ENCODE data around the gene KCNG1.

Gene KCNG1

DNA sequence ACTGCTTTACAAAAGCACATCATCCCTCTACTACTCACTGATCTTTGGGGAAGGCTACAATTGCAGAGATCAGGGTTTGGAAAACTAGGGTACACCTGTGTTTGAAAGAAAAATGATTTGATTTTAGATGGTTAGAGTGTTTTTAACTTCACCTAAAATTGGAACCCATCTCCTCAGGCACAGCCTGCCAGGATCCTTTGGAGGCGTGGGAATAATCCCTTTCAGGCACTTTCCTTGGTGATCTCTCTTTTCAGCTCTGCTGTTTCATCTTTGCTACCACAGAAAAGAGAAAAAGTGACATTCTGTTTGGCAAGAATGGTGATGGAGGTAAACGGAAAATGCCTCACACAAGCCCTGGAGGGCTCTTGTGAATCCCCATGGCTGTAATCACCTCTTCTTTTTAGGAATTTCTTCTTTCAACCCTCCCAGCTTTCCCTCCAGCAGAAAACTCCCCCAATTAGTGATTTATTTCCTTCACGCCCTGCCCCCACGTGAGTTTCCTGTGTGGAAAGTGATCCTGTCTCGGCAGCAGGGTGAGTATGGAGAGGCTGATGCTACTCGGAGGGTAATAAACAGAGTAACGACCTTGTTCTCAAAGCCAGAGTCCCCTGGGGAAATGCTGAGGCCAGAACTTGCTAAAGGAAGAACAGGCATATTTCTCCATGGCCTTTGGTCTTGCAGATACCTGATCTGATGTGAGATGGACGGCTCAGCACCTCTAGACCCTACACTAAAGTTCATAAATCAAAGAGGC lies 9.2 kb downstream of the KCNG1 start:
- no peak for DNase-seq

DNA sequence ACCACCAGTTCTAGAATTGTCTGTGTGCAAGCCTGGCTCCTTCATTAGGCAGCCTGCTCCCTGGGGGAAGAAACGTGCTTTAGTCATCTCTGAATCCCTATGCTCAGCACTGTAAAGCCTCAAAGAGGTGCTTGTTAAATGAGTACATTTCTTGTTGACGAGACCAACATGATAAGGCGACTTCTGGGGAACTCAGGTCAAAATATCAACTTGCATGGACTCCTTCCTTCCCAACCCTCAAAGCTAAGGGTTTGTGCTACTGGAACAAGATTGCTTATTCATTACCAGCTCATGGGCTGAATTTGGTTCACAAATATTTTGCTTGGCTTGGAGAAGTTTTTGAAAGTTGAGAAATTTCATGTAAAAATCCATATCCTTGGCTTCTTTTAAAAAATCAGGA lies 10.6 kb downstream of the KCNG1 start:
- no peak for DNase-seq

DNA sequence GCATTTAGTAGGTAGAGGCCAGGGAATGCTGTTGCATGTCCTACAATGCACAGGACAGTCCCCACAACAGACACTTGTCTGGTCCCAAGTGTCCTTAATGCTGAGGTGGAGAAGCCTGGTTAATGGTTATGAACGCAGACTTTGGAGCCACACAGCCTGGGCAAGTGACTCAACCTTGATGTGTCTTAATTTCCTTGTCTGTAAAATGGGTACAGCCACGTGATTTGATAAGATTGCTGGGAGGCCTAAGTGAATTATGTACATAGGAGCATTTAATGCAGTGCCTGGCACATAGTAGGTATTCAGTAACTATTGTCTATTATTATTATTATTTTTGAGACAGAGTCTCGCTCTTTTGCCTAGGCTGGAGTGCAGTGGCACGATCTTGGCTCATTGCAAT lies 11.4 kb downstream of the KCNG1 start:
- DNase-seq, result no peak

DNA sequence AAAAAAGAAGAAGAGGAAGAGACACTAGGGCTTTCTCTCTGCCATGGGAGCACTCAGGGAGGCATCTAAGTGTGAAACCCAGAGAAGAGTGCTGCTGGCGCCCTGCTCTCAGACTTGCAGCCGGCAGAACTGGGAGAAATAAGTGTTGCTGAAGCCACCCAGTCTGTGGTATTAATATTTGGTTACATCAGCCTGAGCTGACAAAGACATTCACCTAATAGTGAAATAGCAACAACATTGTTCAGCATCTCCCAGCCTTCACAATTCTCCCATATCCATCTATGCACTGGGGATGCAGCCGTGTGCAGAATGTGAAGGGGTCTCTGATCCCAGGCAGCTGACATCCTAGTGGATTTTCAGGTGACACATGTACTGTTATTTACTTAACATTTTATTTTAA lies 12.0 kb downstream of the KCNG1 start:
- no peak for DNase-seq

DNA sequence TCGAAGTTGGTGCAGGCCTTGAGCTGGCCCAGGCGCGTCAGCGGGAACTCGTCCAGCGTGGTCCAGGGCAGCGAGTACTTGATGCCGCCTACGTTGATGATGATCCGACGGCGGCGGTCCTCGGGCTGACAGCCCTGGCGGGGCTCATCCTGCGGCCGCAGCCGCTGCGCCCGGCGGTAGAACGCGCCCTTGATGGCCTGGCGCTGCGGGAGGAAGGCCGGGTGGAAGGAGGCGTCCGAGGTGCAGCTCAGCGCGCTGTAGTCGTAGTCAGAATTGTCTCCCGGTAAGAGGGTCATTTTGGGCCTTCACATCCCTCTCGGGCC lies 12.9 kb downstream of the KCNG1 start:
- DNase-seq, result no peak

DNA sequence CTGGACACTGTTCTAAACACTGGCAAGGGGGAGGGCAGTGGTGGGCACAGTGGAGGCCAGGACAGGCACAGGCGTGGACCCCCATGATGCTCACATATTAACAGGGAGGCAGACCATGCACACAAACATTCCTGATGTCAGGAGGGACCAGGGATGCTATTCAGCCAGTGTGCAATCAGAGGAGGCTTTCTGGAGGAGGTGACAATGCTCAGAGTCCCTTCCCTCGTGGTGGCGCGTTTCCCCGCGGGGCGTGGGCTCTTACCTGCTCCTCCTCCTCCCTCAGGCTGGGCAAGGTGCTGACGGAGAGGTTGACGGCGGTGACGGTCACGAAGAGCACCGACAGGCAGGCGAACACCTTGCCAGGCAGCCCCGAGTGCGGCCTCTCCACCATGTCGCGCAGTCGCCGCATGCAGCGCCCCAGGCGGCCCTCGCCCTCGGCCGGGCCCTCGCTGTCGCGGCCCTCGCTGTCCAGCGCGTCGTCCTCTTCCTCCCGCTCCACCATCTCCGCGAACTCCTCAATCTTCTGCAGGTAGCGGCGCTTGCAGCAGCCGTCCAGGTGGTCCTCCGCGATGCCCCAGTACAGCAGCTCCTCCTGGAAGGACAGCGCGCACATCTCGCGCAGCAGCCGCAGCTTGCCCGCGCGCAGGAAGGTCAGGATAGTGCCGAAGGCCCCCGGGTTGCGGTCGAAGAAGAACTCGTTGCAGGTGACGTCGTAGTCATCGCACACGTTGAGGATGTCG lies 13.4 kb downstream of the KCNG1 start:
- no peak for DNase-seq

DNA sequence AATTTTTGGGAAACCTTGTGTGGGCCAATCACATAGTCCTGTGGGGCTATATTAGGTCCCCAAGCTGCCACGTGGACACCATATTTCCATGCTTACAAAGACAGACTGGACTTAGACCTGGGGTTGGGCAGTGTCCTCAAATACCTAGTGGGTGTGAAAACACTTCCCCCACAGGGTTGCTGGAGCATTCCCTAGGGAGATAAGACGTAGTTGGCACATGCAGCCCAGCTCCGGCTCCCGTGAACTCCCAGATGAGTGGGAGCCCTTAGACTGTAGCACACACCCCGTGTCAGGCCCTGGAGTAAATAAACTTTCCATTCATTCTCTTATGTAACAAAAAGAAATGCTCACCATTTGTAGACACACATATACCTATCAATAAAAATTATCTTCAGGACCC lies 14.2 kb downstream of the KCNG1 start:
- no peak for DNase-seq

DNA sequence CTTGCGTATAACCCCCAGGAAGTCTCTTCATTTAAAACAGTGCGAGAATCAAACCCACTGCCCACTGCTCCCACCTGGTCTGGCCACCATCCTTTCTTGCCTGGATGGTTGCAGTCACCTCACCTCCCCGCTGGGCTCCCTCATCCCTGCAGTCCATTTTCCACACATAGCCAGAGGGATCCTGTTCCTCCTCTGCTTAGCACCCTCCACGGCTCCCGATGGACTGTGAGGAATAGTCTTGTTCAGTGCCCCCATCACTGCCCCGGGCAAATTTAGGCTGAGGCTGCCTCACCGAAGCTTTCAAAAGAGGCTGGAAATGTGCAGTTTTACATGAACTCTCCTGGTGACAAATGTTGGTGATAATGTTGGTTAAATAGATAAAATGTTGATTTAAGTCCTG lies 17.7 kb downstream of the KCNG1 start:
- no peak for DNase-seq

DNA sequence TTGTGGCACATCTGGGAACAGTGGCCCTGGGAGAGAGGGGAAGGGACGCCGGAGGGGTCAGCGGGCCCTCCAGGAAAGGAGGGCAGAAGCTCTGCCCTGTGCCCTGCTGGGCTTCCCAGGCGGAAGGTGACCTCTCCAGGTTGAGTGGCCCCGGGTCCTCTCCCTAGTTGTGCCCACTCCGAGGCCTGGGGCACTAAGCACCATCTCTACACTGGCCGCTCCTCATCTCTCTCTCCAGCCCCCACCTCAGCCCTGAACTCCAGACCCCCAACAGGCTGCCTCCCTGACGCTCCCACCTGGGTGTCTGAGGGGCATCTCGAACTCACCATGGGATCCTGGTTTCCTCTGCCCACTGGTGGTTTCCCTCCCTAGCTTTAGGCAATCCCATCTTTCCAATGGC lies 18.1 kb downstream of the KCNG1 start:
- DNase-seq, result no peak

DNA sequence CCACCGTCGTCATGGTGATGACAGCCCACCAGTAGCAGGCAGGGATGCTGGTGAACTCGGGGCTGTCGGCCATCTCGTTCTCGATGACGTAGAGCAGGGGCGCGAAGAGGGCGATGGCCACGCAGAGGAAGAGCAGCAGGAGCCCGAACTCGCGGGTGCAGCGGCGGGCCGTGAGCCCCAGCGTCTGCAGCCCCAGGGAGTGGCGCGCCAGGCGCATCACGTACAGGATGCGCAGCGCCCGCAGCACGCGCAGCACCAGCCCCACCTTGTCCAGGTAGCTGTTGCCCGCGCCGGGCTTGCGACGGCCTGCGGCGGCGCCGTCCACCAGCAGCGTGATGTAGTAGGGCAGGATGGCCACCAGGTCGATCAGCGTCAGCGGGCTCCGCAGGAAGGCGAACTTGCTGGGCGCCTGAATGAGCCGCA lies 18.6 kb downstream of the KCNG1 start:
- no peak for DNase-seq

DNA sequence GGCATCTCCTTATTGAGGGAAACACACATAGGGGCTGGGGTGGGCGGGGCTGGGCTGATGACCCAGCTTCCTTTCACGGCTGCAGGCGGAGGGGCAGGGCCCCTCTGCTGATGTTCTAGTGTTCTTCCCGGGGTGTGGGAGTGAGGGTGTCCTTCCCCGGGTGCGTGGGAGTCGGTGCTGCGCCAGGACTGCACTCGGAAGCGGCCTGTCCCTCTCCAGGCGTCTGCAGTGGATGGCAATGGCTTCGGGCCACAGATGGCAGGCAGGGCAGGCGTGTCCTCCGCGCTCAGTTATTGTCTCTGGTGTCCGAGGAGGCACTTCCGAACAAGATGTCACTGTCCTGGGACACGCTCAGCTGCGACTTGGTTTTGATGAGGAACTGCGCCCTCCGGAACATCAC lies 19.2 kb downstream of the KCNG1 start:
- no peak for DNase-seq

DNA sequence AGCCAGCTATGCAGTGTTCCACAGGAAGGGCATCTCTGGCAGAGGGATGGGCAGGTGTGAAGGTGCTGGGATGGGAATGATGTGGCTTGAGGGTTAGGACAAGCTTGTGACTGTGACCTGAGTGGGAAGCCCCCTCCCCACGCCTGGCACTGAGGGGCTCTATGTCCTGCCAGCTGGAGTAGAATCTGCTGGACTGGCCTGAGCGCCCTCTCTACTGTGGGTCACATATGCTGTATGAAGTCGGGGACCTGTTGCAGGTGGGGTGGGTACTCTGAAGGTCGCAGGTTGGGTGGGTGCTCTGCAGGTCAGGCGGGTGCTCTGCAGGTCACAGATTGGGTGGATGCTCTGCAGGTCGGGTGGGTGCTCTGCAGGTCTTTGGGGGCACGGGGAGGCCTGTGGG lies 20.3 kb downstream of the KCNG1 start:
- DNase-seq, result no peak

DNA sequence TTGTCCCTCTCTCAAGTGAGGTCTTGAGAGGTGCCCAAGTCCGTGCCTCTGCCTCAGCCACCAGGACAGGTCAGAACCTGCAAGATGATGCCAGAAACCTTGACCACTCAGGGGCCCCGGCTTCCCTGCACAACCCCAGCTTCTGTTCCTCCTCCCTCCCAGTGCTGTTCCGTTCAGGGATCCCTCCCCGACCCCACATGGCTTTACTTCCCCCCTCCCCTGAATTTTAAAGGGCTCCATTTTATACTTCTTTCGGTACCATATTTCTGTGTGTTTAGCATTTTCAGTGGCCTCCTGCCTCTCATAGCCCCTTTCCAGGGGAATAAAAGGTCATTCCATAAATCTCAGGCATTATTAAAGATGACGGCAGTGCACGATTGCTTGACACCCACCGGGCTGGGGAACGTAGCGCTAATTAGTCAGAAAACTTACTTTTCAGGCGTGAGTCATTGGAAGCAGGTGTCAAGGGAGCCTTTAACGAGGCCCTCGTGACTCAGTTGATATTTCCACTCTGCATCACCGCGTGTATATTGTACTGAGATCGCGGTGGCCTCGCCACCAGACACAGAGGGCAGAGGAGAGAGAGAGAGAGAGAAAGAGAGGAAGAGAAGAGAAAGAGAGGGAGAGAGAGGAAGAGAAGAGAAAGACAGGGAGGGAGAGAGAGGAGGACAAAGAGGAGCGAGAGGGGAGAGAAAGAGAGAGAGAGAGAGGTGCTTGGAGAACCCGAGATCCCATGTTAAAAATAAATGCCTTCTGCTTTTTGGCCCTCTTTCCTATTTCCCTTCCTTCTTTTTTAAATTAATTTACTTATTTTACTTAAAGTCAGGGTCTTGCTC lies 21.3 kb downstream of the KCNG1 start:
- DNase-seq, result no peak

DNA sequence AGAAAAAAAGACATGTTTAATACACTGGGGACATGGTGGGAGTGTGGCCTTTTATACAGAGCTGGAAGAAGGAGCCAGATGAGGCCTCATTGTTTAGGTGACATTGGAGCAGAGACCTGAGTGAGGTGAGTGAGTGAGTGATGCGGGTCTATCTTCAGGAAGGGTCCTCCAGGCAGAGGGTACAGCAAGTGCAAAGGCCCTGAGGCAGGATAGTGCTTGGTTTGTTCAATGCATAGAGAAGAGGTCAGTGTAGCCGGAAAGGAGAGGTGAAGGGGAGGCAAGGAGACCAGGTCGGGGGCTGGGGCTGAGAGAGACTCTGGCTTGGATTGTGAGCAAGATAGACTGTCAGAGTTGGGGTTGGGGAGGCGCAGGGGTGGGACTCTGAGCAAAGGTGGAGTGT lies 23.6 kb downstream of the KCNG1 start:
- no peak for DNase-seq

DNA sequence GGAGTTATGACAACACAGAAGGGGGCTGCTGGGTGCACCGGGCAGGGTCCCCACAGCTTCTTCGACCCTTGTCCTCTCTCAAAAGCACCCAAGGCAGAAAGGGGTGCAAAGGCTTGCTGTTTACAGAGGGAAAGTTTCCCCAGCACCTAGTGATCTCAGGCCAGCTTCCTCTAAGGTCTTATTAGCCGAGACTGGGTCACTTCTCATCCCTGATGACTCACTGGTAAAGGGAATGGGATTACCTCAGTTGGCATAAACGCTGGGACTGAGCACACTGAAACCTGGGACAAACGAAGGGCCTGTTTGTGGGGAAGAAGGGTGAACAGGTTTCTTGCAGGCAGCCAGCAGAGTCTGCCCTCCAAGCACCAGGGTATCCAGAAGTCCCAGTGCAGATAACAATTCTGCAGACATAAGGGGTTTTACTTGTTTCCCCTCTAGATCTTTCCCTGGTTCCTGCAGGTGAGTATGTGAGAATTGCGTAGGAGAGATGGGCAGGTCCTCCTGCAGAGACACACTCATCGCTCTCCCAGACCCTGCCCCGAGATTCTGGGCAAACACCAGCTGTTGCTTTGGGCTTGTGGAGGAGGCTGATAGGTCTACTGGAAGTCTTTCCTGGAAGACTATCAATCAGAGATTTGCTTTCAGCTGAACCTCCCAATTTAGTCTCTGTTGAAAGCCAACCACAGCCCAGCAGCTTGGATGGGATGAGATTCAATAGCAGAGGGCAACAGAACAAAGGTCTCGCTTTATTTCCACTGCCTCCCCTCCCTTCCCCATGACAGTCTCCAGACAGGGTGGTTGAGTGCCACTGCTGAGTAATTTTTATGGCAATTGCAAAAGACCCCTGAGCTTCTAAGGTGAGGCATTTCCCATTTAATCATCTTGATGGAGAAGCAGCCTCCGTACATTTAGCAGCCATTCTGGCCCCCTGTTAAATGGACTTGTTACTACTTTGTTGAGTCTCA lies 25.7 kb downstream of the KCNG1 start:
- DNase-seq, result no peak

DNA sequence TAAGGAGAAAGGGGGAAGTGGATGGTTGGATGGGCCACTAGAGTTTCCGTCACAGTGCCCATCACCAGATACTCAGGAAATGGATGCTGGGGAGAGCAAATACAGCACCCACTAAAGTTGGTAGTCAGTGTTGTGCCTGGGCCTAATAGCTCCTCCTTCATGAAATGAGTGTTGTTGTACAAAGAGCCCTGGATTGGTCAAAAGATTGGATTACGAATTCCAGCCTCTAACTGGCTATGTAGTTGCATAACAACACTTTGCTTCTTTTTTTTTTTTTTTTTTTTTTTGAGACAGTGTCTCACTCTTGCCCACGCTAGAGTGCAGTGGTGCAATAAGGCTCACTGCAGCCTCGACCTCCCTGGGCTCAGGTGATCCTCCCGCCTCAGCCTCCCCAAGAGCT lies 27.4 kb downstream of the KCNG1 start:
- DNase-seq, result no peak

DNA sequence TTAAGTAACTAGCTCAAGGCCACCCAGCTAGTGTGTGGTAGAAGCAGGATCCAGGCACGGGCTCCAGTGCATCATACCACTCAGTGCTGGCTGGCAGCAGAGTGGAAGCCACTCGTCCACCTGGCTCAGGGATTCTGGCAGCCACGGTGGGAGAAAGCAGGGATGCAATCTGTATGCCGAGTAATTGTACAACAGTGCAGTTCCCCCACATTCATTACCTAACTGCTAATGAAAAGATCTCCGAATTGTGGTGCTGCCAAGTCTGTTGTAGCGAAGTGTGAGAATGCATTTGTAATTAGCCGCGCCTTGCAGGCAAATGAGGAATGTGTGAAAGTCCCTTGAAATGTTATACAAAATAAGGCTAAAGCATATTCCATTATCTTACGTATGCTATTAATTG lies 29.0 kb downstream of the KCNG1 start:
- DNase-seq, result peak in 6 of 56 donors; percentile 12 to 55 (median 23)

DNA sequence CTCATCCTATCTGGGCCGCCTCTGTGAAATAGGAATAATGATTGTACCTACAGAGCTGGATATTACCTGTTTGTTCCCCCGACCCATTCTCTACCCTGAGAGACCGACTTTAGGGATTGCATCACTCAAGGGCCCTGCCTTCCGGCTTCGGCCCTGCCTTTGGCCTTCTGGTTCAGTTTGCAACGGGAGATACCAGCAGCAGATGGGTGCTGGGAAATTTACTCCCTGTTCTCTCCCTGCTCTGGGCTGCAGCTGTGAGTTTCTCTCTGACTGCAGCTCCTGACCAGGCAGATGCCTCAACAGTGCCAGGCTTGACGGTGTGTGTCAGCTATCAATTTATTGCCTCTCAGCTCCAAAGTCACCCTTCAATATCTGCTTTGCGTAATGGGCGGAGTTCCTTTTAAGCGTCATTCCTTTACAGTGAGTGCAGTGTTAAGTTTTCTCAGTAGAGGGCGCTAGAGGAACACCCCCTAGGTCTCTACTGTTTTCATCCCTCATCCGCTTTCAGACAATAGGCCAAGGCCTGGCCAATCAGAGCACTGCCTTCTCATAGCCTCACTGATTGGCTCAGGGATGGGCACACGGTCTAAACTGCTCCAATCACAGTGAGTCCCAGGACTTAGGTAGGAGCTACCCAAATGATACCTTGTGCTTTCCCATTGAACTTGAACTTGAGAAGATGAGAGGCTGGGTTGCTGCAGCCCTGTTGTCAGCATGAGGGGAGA lies 30.0 kb downstream of the KCNG1 start:
- DNase-seq, result peak in 2 of 56 donors; percentile 10 to 23

DNA sequence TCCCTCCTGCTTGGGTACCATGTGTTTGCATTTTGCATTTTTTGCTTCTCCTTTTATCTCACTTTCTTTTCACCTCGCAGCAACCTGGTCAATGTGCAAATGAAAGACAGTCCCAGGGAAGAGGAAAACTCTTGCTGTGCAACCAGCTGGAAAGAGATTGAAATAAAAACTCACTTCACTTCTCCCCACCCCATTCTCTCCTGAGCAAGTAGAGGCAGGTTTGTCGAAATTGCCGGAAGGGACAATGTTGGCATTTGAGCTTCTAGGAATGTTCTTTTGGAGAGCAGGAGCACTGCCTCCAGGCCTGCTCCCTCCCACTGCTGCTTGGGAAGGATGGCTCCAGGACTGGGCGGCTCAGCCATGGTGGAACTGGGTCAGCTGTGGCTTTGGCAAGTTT lies 30.6 kb downstream of the KCNG1 start:
- DNase-seq, result no peak

DNA sequence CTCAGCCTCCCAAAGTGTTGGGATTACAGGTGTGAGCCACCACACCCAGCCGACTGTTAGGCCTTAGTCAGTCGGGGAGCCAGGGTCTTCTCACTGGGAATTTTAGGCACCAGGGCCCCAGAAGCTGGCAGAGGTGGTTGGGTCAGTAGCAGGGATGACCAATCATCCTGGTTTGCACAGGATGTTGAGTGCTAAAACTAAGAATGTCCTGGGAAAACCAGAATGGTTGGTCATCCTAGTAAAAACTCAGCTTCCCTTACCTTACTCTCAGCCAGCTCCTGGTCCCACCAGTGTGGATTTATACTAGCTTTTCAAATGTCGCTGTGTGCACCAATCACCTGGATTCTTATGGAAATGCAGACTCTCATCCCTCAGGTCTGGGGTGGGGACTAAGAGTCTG lies 31.8 kb downstream of the KCNG1 start:
- no peak for DNase-seq

All from amygdala (tissue), 56 donors.